T-helper 2 cell (primary cell): ENCODE data around the gene SERINC2.

Experiments
- DNase-seq, 5 experiments: peaks; one replicate each; pipeline versions ENCODE4 v3.0.0 to v3.0.0-alpha.2; 2012 to 2022
- total RNA-seq, 2 donors: gene quantifications; one replicate each; lab custom pipeline; 2026; lab: John Stamatoyannopoulos, UW

The SERINC2 gene
- 0.47 to 0.94 reads per million in 2 donors for total RNA-seq

DNA sequence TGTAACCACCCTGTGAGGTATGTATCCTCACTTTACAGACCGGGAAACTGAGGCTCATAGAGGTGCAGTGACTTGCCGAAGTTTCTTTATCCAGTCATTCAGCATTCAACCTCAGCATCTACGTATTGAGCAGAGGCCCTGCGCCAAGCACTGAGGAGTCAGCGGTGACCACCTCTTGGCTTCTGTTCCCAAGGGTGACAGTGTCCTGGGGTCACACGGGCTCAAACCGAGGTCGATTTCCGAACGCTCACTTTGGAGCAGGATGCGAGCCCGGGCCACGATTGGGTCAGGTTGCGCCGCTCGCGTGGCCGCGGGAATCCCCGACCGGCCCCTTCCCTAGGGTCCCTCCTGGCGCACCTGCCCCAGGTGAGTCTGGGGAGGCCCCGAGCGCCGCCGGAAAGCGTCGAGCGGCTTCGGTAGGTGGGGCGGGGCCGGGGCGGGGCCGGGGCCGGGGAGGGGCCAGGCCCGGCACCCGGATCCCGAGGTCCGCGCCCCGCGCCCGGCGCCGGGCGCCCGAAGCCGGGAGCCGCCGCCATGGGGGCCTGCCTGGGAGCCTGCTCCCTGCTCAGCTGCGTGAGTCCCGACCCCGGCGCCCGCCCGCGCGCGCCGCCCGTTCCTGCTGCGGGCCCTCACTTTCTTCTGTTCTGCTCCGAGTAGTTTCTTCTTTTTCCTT, at the start of gene SERINC2:
Gene SERINC2, plus strand, starts transcription at position 482 of the 673 bp plus-strand sequence. Its CDS starts 53 bp downstream, at position 535.
- no peak for DNase-seq

DNA sequence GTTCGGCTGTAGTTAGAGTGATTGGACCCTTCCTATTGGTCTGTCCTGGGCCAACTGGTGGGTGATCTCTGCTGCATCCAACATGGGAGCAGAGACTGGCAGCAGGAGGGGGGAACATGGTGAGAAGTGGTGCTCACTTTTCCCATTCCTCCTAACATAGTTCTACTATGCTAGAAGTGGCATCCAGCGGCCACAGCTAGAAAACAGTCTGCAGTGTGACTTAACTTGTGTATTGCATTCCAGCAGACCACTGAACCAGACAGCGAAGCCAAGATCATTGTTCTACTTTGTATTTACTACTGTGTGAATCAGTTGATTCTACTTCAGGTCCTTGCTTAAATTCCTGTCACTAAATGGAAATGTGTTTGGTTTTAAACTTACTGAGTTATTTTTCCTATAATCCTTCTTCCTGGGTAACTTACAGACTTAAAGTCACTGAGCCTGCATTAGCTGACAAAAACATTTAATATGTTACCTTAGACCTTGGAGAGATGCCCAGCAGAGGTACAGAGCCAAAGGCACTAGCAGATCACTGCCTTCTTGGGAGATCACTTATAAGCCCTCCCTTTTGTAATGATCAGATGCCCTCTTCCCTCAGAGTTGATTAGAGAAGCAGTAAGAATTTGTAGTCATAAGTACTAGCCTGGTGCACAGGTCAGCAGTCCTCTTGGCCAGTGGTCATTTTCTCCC, 48.3 kb upstream of the SERINC2 start:
- DNase-seq, result no peak

GRCh38 chr1:31366796-31367195, 46.2 kb upstream of the SERINC2 start:
- DNase-seq, result no peak

DNA sequence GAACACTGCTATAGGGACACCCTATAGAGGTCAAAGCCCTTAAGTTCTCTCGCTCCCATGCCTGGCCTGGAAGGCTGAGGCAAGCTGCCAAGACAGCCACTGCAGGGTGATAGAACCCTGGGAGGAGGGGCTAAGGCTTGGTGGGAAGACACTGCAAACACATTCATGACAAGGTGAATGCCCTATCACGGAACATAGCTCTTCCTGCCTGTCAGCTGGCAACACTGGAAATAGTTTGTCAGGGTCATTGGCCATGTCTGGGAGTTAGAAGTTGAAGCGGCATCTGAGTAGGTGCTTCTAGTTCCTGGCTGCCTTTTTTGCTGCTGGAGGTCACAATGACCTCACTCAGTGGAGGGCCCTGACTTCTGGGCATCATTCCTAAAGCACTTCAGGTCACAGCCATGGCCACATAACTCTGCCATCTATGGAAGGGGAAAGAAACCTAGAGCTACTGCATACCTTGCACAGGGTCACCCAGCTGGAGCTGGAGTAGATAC, 44.4 kb upstream of the SERINC2 start:
- DNase-seq, result no peak

DNA sequence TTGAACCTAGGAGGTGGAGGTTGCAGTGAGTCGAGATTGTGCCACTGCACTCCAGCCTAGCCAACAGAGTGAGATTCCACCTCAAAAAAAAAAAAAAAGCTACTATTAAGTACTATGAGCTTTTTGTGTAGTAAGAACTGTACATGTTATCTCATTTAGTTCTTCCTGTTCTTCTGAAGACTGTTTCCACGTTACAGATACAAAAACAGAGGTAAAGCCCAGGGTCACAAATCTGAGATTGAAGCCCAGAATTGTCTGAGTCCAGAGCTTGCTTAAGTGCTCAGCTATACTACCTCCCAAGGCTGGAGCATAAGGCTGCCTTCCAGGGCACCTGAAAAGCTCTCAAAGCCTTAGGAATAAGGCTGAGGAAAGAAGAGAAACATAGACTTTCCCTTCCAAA, 43.0 kb upstream of the SERINC2 start:
- peak in 1 of 5 experiments; percentile 52 for DNase-seq

DNA sequence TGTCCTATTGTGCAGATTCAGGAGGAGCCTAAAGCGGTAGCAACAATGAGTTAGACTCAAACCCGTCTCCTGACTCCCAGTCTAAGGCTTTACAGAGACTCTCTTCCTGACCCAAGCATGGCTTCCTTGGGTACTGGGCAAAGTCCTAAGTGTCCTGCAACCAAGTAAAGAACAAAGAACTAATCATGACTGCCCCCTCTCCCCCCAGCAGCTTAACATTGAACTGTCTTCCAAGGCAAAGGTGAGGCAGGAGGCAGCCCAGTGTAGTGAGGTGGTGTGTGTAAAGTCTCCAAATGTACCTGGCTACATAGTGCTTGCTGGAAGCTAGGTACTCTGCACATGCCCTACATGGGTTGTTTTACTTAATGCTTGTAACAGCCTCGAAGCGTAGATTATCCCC, 42.4 kb upstream of the SERINC2 start:
- DNase-seq, result no peak

DNA sequence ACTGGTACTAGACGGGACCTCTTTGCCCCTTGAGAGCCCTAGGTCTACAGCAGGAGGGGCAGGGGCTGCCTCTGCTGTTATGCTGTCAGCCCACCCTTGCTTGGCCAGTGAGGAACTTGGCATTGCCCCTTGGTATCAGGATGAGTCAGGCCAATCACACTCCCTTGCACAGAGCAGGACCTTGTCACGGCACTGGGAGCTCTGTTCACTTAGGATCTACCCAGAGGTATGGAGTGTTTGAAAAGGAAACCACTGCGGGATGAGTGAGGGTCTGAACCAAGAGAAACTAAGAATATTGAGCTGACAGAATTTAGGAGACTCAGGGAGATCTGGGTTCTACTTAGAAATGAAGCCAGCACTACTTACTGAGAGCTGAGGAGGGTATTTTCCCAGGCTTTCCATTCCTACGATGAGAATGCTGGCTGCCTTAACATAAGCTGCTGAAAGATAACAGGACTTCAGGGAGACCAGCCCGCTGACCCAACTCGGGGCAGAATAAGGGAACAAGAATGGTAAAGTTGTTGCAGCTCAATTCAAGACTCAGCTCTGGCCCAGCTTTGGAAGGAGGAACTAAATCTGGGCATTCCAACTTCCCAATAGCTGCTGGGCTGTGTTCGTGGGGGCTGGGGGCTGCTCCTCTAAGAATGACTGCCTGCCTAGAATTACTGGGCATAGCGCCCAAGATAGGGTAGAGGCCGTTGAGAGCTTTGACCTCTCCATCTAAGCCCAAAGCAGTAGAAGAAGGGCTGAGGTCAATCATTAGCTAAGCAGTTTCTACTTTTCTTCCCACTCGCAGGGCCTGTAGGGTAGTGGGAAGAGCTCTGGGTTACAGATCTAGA, 41.7 kb upstream of the SERINC2 start:
- no peak for DNase-seq

DNA sequence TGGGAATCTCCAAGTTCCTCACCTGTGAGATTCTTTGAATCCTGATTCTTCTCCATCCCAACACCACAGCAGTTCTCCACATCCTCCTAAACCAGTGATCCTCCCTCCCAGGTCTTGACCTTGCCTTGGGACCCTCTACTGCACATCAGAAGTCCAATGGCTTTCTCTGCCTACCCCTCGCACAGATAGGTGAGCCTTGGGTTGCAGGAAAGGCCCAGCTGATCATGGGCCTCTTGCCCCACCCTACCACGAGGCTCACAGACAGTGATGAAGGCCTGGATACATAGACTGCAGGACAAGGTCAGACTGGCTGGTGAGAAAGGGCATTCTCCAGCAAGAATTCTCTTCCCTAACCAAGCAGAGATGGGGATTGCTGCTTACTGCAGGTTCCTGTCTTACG, 41.0 kb upstream of the SERINC2 start:
- no peak for DNase-seq

DNA sequence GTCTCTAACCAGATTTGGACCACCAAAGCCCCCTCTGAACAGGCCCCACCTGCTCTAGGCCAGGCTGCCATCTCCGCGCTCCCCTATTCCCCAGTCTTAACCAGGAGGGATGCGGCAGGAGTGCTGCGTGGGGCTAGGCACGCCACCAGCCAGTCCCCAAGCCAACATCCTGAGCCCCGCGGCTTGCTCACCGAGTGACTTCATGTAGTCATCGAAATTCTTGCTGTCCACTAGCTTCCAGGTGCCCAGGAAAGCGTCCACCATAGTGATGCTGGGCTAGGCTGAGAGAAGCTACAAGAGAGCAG, 40.3 kb upstream of the SERINC2 start:
- DNase-seq, result no peak

DNA sequence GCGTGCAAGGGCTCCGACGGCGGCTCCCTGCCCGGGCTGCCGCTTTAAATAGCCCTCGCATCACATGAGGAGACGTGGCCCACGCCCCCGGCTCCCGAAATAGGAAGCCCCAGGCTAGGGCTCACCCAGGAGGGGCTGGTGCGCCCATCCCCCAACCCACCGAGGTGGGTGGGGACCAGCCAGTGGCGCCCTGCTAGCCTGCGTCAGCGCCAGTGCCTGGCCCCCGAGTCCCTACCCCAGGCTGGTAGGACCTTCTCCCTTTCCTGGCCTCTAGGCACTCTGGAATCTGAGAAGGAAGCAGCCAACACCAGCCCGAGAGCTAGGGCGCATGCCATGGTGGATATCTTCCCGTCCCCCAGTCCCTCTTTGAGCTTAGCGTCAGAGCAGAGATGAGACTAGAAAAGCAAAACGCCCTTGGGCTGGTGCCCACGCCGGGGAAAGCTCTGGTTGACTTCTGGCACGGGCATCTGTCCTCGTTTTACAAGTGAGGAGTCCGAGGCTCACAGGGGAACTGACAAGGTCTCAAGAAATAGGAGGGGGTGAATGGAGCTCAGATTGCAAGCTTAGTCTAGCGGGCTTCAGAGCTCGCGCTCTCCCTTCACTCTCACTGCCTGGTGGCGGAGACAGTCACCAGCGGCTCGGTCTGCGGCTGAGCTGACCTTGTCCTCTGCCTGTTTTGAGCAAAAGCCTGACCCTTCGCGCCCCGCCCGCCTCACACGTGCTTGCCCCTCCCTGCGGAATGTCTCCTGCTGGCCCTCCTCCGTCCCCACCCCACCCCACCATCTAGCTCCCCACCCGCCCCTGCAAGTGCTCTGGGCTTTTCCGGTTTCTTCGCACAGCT, 39.7 kb upstream of the SERINC2 start, which contains the start of gene FABP3:
Gene FABP3, minus strand, starts transcription at position 21 of the 841 bp plus-strand sequence. CDS start 62 bp downstream, outside the sequence.
- DNase-seq, result peak in 1 of 5 experiments; percentile 28

DNA sequence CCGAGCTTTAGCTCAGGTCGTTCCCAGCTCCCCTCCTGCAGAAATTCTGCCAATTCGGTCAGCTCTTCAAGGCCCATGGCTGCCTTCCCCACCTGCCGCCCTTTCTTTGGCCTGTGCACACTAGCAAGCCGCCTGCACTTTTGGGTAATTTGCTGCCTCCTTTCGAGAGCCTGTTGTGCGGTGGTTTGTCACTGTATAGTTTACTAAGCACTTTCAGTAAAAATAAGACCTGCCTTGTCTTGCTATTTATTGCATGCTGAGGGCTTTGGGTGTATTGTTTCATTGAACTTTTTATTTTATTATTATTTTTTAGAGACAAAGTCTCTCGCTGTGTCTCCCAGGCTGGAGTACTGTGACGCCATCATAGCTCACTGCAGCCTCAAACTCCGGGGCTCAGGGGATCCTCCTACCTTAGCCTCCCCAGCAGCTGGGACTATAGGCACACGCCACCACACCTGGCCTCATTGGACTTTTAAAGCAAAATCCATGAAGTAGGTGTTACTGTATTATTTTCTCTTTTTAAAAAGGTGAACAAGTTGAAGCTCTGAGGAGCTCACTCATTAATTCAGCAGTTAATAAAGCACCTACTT, 39.0 kb upstream of the SERINC2 start:
- DNase-seq, result peak in 1 of 5 experiments; percentile 30

DNA sequence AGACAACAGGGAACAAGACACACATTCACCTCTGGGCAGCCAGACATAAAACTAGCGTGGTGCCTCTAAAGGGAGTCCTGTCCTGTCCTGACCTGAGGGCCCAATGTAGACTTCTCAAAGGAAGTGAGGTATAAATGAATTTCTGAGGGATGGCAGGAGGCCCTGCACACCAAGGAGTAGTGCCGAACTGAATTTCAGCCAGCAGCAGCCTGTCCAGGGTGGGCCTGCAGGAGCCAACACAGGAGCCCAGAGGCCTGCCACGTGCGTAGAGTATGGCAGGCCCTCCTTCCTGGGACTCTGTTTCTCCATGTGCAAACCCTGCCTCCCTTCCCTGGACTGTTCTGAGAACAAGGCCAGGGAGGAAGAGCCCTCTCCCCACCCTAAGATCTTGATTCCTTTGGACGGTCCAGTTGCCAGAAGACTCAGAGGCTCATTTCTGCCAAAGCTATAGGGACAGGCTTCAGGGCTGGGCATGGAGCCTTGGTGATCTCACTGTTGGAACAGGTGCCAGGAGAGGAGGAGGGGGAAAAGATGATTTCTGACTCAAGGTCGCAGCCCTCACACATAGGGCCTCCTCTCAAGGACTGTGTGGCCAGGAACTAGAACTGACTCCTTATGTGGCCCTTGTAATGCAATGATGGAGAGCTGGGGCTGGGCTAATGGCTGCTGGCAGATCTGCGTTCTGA, 38.4 kb upstream of the SERINC2 start:
- DNase-seq, result no peak

GRCh38 chr1:31376375-31377134, 36.5 kb upstream of the SERINC2 start:
- DNase-seq, result no peak

- DNase-seq, result no peak
These were observed 35.6 kb upstream of the SERINC2 start for GRCh38 chr1:31377364-31377863.

DNA sequence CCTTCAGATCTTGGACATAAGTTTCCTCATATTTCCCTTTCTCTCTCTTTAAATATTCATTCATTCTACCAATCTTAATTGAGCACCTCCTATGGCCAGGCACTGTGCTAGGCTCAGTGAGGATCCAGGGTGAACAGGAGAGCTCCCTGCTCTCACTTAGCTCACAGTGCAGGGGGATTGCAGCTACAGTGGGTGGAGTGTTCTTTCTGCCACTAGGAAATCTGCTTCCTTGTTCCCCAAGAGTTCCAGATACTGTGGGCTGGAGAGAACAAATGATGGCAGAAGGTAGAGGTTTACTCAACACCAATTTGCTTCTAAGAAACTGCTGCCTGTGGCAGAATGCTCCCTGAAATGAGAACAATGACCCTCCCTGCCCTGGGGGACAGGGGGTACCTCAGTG, 35.0 kb upstream of the SERINC2 start:
- no peak for DNase-seq

- no peak for DNase-seq
These were observed 32.8 kb upstream of the SERINC2 start for GRCh38 chr1:31380181-31380580.

GRCh38 chr1:31381394-31382294, 31.4 kb upstream of the SERINC2 start:
- DNase-seq, result no peak

GRCh38 chr1:31382379-31382989, 30.5 kb upstream of the SERINC2 start:
- DNase-seq, result no peak

GRCh38 chr1:31383967-31384366, 29.0 kb upstream of the SERINC2 start:
- DNase-seq, result no peak
